Medulla oblongata (tissue), 1 donor: ENCODE results near the gene IPO11.
"Not testable (repeated sequence)": the region's sequence is repeated elsewhere in the genome, so short reads cannot be mapped to it uniquely, and the experiment has no call there.

Experiments
- DNase-seq: peaks from one replicate; pipeline ENCODE4 v3.0.0-alpha.2; 2015; ENCODE audit errors: extremely low spot score

The IPO11 gene

DNA sequence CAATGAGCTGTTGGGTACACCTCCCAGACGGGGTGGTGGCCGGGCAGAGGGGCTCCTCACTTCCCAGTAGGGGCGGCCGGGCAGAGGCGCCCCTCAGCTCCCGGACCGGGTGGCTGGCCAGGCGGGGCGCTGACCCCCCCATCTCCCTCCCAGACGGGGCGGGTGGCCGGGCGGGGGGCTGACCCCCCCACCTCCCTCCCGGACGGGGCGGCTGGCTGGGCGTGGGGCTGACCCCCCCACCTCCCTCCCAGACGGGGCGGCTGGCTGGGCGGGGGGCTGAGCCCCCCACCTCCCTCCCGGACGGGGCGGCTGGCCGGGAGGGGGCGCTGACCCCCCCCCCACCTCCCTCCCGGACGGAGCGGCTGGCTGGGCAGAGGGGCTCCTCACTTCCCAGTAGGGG is 100.5 kb downstream of the IPO11 start:
- DNase-seq: not testable (repeated sequence)

DNA sequence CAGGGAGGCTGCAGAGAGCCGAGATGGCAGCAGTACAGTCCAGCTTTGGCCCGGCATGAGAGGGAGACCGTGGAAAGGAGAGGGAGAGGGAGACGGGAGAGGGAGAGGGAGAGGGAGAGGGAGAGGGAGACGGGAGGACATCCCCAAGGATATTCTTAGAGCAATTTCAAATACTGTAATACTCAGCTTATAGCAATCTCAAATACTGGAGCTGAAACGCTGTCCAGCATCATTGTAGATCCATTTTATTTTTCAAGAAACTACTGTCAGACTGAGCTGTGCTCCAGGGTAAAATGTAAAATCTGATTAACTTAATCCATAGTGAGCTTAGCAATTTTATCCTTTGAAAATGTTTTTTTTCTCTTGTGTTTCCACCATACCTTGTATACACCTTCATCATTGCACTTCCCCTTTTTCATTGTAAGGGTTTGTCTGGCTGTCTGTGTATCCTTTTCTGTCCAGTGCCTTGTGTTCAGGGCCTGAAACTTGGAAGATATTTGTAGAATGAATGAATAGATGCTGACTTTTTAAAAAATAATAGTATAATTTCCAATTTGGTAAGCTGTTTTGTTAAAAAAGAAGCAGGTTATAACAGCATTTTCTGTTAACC is 102.1 kb downstream of the IPO11 start:
- DNase-seq: no peak

GRCh38 chr5:62520812-62521211 is 108.2 kb downstream of the IPO11 start:
- not testable (repeated sequence) for DNase-seq

GRCh38 chr5:62521319-62521718 is 108.8 kb downstream of the IPO11 start:
- peak; percentile 74 for DNase-seq

DNA sequence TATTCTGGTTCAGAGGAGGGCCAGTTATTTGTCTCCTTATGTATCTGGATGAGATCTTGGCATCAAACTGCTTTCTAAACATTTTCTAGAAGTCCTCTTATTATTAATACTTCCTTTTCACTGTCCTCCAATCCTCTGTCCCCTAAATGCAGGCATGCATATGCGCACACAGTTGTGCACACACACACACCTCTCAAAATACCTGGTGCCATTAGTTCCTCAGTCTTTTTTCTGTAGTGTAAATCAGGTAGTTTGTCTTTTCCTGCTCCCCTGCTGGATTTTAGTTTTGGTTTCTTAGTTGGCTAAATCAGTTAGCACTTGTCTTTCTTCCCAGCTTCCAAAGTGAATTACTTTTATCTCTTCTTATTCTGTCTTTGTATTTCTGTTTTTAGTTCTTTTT is 110.2 kb downstream of the IPO11 start:
- no peak for DNase-seq

GRCh38 chr5:62533597-62533996 is 121.0 kb downstream of the IPO11 start:
- no peak for DNase-seq

DNA sequence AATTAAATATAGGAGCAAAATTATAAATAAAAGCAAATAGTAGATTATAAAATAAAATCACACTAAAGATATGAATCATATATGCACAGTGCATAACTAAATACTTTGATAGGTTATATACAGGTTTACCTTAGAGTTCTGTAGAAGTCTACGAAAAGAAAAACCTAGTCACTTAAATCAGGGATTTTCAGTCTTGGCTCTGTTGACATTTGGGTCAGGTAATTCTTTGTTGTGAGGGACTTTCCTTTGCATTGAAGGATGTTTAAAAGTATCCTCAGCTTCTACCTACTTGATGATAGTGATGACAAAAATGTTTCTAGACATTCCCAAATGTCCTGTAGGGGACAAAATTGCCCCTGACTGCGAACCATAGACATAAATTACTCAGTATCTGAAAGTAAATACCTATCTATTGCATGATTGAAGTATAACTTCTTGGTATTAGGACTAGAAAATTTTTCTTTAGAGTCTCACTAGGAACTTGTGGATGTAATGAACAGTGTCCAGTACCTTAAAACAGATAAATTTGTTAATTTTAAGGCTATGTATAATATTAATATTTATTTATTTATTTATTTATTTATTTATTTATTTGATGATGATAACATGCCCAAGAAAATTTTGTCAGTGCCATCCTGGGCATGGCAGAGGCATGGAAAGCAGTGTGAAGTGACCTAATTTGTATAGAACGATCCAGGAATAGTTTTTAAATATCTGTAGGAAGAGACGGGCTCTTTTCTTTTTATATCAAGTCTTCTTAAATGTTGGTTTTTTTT is 122.1 kb downstream of the IPO11 start:
- DNase-seq: no peak

DNA sequence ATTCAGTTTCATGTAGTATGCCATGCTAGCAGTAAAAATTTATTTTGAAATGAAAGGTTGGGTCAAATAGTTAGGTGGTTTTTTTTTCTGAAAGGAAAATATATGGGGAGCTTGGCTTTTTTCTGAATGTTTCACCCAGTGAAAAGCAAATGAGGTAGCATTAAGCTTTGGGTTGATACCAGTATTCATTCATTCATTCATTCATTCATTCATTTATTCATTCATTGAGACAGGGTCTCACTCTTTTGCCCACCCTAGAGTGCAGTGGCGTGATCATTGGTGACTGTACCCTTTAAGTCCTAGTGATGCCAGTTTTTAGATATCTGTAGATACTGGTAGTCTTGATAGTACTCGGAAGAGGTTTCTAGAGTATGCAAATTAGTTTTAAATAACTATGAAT is 123.7 kb downstream of the IPO11 start:
- no peak for DNase-seq

- no peak for DNase-seq
Measured at GRCh38 chr5:62536783-62537182, 124.2 kb downstream of the IPO11 start.

DNA sequence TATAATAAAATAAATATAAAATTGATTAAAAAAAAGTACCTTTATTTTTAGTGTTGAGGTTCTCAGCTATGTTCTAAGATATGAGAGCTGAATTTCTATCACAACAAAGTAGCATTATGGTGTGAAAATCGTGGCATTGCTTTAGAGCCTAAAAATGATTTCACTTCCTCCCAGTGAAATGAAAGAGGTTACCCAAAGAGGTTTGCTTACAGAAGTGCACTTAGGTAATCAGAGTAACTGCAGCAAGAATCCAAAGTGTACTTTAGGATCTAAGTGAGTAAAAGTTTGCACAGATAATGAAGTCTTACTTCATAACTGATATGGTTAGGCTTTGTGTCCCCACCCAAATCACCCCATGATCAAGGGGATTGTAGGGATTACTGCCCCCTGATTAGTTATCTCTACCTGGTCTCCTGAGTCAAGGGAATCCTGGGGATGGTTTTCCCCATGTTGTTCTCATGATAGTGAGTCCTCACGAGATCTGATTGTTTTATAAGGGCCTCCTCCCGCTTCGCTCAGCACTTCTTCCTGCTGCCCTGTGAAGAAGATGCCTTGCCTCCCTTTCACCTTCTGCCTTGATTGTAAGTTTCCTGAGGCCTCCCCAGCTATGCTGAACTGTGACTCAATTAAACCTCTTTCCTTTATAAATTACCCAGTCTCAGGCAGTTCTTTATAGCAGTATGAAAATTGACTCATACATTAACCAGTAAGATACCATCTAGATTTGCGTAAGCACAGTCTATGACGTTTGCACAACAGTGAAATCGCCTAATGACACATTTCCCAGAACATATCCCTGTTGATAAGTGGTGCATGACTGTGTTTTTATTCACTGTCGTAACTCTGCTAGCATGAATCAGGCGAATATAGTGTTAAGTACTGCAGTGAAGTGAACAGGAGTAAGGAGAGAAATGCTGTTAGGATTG is 125.7 kb downstream of the IPO11 start:
- DNase-seq: no peak

GRCh38 chr5:62542720-62543119 is 130.2 kb downstream of the IPO11 start:
- DNase-seq: no peak

DNA sequence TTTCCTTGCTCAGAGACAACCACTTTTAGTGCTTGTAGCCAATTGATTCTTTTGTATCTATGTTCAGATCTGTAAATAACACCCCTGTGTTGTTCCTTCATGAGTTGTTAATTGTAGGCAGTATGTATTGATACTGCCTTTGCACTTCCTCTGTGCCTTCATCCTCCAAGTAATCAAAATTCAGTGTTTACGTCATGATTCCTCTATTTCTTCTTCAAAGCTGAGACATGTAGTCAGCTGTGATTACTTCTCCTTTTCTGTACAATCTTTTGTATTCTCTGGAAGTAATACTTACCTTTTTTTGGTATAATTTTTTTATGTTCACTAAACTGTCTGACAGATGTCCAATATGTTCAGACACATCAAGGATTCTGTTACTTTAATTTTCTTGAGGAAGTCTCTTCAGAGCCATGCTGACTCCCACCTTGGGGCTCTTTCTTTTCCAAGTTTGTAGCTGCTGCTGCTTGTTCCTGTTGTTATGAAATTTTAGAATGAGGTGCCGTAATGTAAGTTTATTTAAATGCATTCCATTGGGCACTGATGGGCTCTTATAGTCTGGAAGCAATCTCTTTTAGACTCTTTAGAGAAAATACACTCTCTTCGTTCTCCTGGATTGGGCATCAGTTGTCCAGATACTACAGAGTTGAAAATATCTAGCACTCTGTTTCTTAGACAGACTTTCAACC is 135.5 kb downstream of the IPO11 start:
- peak; percentile 31 for DNase-seq

DNA sequence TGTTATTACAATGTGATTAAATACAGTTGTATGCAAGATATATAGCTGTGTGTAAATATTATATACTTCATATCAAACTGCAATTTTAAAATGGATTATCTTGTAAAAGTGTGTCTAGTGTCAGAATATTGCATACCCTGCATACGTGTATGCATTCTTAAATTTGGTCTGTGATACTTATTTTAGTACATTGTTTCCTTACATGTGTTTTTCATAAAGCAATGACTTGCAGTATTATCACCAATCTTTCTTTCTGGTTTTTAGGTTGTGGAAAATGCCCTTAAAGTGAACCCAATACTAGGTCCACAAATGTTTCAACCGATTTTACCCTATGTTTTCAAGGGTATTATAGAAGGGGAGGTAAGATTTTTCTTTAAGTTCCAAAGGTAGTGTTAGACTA is 137.5 kb downstream of the IPO11 start:
- DNase-seq: no peak

DNA sequence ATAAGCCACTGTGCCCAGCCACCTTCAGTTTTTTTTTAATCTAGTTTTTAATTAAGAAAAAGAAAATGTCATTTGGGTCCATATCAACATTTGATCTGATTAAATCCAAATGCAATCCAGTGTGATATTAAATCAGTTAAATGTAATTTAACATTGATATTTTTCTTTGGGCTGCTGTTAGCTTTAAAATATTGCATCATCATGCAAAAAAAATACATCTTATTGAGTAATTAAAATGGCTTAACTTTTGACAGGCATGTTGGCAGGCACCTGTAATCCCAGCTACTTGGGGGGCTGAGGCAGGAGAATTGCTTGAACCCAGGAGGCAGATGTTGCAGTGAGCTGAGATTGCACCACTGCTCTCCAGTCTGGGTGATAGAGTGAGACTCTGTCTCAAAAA is 143.4 kb downstream of the IPO11 start:
- no peak for DNase-seq

- no peak for DNase-seq
Measured at GRCh38 chr5:62558941-62559340, 146.4 kb downstream of the IPO11 start.

DNA sequence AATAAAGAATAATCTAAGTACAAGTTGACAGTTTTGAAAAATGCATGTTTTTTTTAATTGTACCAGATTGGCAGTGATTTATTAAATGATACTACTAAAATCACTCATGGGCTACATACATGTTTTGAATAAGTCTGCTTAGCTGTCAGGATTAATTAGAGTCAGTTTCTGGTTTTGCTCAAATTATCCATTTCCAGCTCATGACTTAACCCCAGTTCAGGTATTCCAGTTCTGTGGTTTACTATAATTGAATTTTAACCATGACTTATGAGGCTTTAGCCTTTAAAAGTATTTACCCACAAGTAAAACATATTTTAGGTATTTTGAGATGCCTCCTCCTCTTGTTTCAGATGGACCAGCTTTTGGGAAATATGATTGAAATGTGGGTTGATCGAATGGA is 148.2 kb downstream of the IPO11 start:
- no peak for DNase-seq

- DNase-seq: no peak
Measured at GRCh38 chr5:62561896-62562295, 149.3 kb downstream of the IPO11 start.

GRCh38 chr5:62562867-62563266 is 150.3 kb downstream of the IPO11 start:
- DNase-seq: no peak

DNA sequence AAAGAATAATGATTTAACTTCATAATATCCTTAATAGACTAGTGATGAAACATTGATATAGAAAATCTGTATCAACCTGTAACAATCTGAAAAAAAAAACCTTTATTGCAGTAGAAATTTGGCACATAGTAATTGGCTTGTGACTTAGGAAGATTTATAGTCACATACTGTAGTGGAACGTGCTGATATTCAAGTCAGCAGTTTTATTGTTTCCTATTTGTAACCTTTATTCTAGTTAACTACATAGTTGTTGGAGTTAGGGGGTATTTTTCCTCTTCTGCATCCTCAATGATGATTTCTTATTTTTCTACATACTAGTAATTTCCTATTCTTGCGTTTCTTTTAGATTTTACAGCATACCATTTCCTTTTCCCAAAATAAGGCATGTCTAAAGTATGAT is 151.5 kb downstream of the IPO11 start:
- DNase-seq: no peak

DNA sequence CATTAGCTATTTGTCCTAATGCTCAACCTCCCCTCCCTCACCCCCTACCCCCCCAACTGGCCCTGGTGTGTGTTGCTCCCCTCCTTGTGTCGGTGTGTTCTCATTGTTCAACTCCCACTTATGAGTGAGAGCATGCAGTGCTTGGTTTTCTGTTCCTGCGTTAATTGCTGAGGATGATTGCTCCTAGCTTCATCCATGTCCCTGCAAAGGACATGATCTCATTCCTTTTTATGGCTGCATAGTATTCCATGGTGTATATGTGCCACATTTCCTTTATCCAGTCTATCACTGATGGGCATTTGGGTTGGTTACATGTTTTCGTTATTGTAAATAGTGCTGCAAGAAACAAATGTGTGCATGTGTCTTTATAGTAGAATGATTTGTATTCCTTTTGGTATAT is 153.2 kb downstream of the IPO11 start:
- not testable (repeated sequence) for DNase-seq

DNA sequence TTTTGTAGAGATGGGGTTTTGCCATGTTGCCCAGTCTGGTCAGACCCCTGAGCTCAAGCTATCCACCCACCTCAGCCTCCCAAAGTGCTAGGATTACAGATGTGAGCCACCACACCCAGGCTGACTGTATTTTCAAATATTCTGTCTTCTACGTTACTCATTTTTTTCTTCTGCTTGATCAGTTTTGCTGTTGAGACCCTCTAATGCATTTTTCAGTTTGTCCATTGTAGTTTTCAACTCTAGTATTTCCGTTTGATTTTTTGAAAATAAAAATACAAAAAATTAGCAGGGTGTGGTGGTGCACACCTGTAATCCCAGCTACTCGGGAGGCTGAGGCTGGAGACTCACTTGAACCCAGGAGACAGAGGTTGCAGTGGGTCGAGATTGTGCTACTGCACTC is 155.6 kb downstream of the IPO11 start:
- no peak for DNase-seq
